Activated B cell treated with CpG ODN at 0.5 μM for 24 hours (primary cell): ENCODE measurements around the gene TTN. TPM values are rescaled to one million over a fixed set of nuclear protein-coding genes. Genes with fewer than 3 reads are reported as not detected.

Experiments used
- ATAC-seq: fragments of 200-7000 bp; cut with Tn5 transposase; one replicate; pipeline ENCODE4 v1.10.0; 2021; ENCODE audit warnings: low read depth, mild to moderate bottlenecking, moderate library complexity
- CTCF ChIA-PET: fragments of 350-600 bp; sonication (Branson Sonifier 250); formaldehyde crosslinking; loops from one replicate; lab custom pipeline; 2021; ENCODE audit warnings: antibody characterized with exemption; lab: Charles Lee
- POLR2A ChIA-PET: fragments of 350-600 bp; sonication (Branson Sonifier 250); formaldehyde crosslinking; loops from one replicate; lab custom pipeline; 2021; ENCODE audit warnings: antibody characterized with exemption; lab: Charles Lee
- DNase-seq: peaks from one replicate; pipeline ENCODE4 v3.0.0; 2022
- H3K27ac Mint-ChIP-seq: one replicate; pipeline ENCODE4 v1.8.0; 2020; ENCODE audit warnings: mixed read lengths
- H3K27me3 Mint-ChIP-seq: one replicate; pipeline ENCODE4 v1.8.0; 2021; ENCODE audit warnings: mixed read lengths
- H3K36me3 Mint-ChIP-seq: one replicate; pipeline ENCODE4 v1.8.0; 2021; ENCODE audit warnings: low read depth, mixed read lengths
- H3K4me1 Mint-ChIP-seq: one replicate; pipeline ENCODE4 v1.8.0; 2021; ENCODE audit warnings: mixed read lengths
- H3K4me3 Mint-ChIP-seq: one replicate; pipeline ENCODE4 v1.8.0; 2020; ENCODE audit warnings: mild to moderate bottlenecking, mixed read lengths
- H3K9me3 Mint-ChIP-seq: one replicate; pipeline ENCODE4 v1.8.0; 2020; ENCODE audit warnings: mixed read lengths
- intact Hi-C: fragments of 100-400 bp; cut with micrococcal nuclease; formaldehyde crosslinking; loops from one replicate; pipeline ENCODE4 v1.15.1; 2024
- total RNA-seq: library from RNA; stranded (reverse); gene quantifications from 2 replicates; pipeline ENCODE4 v1.2.3, GENCODE V29; 2022
- TF ChIP-seq, protein P1 (sequence below): fragments of 200-600 bp; IDR thresholded peaks from one replicate; pipeline ENCODE4 v1.8.0; 2022; ENCODE audit warnings: antibody characterized with exemption, mild to moderate bottlenecking

Gene TTN
- total RNA-seq, 1 donor from 2014 or later: 40.0 TPM

DNA sequence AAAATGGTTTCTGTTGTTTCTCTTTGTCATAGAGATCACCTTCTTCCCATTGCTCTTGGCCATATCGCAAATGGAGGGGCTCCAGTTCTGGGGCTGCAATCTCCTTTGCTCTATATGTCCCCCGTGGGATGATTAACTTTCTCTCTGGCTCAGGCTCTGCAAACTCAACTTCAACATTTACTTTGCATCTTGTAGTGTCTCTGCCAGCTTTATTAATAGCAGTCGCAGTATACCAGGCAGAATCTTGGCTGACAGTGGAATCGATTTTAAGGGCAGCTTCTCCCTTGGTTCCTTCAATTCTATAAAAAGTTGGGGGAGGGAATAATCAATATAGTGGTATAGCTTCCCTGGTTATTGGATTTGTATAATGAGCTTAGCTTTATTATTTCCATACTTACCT, 30.5 kb downstream of the TTN start:
- peaks cover 78% of the 10 kb centered on the region for H3K36me3 Mint-ChIP-seq

DNA sequence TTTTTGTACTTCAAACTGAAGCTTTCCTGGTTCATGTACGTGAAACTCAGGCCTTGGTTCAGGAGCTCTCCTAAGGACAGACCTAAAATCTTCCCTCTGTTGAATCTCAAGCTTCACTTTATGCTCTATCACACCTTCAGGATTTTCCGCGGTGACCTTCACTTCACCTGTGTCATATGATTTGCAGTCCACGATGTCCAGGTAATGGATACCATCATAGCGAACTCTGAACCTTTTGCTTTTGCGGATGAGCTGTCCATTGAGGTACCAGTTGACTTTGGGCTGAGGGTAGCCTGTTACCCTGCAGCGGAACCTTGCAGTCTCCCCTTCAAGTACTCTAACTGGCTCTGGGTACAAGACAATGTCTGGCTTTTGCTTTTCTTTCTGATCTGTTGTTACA, 31.2 kb downstream of the TTN start:
- no peaks in the 10 kb centered on the region for H3K27me3 Mint-ChIP-seq
- TF ChIP-seq, protein P1, sequence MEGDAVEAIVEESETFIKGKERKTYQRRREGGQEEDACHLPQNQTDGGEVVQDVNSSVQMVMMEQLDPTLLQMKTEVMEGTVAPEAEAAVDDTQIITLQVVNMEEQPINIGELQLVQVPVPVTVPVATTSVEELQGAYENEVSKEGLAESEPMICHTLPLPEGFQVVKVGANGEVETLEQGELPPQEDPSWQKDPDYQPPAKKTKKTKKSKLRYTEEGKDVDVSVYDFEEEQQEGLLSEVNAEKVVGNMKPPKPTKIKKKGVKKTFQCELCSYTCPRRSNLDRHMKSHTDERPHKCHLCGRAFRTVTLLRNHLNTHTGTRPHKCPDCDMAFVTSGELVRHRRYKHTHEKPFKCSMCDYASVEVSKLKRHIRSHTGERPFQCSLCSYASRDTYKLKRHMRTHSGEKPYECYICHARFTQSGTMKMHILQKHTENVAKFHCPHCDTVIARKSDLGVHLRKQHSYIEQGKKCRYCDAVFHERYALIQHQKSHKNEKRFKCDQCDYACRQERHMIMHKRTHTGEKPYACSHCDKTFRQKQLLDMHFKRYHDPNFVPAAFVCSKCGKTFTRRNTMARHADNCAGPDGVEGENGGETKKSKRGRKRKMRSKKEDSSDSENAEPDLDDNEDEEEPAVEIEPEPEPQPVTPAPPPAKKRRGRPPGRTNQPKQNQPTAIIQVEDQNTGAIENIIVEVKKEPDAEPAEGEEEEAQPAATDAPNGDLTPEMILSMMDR: no peak
- intact Hi-C loops: no loop called here
- H3K4me3 Mint-ChIP-seq: no peak overlapping the region
- no peaks in the 10 kb centered on the region for H3K9me3 Mint-ChIP-seq
- ATAC-seq (no peak), DNase-seq (no peak)
- ChIA-PET POLR2A (no interaction called here), CTCF (interaction anchor here (1.0 kb wide), 1 partner anchor 19 kb away, joined by 3 read pairs; no protein-coding TSS in a partner anchor)
- H3K27ac Mint-ChIP-seq: no peak overlapping the region
- H3K36me3 Mint-ChIP-seq: peaks cover 78% of the 10 kb centered on the region
- no peaks in the 10 kb centered on the region for H3K4me1 Mint-ChIP-seq

More for the DNA sequence above, 30.5 kb downstream of the TTN start:
- intact Hi-C loops: no loop called here
- Mint-ChIP-seq H3K4me3 (no peak overlapping the region), H3K27me3 (no peaks in the 10 kb centered on the region), H3K27ac (no peak overlapping the region), H3K4me1 (no peaks in the 10 kb centered on the region), H3K9me3 (no peaks in the 10 kb centered on the region)
- DNase-seq (no peak), ATAC-seq (no peak)
- ChIA-PET CTCF (interaction anchor here (1.2 kb wide), 1 partner anchor 15 kb away, joined by 3 read pairs; no protein-coding TSS in a partner anchor), POLR2A (no interaction called here)
- TF ChIP-seq, protein P1: no peak

DNA sequence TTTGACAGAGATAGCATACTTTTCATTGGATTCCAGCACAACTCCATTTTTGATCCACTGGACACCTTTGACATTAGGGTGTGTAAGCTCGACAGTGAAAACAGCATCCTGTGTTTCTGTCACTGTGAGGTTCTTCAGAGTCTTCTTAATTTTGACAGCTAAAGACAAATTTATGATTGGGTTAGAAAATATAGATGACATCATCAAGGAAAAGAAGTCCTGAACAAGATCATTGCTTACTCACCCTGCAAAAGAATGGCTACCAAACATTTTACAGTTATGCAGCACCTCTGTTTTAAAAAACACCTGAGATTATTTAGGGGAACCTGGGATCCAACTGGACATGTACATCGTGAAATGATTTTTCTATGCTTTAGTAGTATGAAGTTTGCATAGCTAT, 36.7 kb downstream of the TTN start:
- H3K9me3 Mint-ChIP-seq: no peaks in the 10 kb centered on the region
- no peak overlapping the region for H3K27ac Mint-ChIP-seq
- intact Hi-C loops: no loop called here
- no peak for ATAC-seq
- CTCF ChIA-PET: interaction anchor here (0.7 kb wide), 1 partner anchor 8 kb away, joined by 3 read pairs; no protein-coding TSS in a partner anchor
- H3K4me1 Mint-ChIP-seq: no peaks in the 10 kb centered on the region
- H3K27me3 Mint-ChIP-seq: no peaks in the 10 kb centered on the region
- no peak overlapping the region for H3K4me3 Mint-ChIP-seq
- no peak for DNase-seq
- POLR2A ChIA-PET: no interaction called here
- H3K36me3 Mint-ChIP-seq: peaks cover 74% of the 10 kb centered on the region
- TF ChIP-seq, protein P1: no peak

DNA sequence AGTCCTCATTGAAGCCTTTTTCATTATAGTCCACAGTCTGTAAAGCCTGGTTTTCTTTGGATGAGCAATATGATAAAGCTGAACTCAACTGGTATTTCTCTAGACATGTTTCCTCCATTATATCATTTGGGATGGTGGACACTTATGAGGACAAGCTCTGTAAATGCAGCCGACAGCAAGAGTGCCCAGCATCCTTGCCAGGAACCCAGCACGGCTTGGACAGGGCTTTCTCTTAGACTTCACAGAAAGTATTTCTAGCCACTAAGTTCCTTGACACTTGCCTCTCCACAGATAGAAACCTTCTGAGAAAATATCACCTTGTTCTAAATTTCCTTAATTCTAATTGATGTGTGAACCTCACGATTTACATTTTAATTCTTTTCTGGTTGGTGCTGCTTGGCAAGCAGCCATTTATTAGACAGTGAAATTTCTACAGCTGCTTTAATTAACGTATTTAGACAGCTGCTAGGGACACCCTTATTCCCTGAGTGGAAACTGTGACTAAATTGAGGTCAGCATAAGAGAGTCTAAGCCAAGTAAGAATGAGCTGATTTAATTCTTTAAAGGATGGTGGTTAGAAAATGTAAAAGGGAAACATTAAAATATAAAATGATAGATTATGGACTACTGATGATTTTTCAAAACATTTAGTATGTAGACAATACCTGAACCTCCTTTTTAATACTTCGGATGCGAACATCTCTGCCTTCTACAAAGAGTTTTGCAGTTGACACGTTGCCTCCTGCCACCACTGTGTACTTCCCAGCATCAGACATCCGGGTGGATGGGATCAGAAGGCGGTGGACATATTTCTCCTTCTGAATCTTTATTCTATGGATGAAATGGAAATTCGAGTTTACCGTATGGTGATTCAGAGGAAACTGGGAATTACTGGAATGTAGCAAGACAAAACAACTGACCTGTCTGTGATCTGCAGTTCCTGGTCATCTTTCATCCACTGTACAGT, 39.8 kb downstream of the TTN start:
- TF ChIP-seq, protein P1: no peak
- H3K27me3 Mint-ChIP-seq: no peaks in the 10 kb centered on the region
- ChIA-PET POLR2A (no interaction called here), CTCF (no interaction called here)
- intact Hi-C loops: no loop called here
- ATAC-seq (no peak), DNase-seq (no peak)
- no peak overlapping the region for H3K27ac Mint-ChIP-seq
- H3K9me3 Mint-ChIP-seq: no peaks in the 10 kb centered on the region
- peaks cover 64% of the 10 kb centered on the region for H3K36me3 Mint-ChIP-seq
- H3K4me3 Mint-ChIP-seq: no peak overlapping the region
- H3K4me1 Mint-ChIP-seq: no peaks in the 10 kb centered on the region

DNA sequence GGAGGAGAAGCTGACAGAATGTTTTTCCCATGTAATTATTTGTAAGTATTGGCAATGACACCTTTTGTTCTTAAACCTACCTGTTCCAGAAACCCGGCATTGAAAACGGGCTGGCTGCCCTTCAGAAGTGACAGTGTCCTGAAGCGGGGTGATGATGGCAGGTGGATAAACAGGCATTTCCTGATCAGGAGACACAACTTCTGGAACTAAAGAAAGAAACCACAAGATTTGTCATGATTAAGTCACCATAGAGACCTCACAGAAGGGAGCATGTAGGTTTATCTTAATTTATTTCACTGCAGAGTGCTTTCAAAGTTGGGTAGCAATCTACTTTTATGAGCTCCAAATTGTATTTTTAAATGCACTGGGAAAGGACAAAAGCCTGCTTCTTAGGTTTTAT, 43.1 kb downstream of the TTN start:
- H3K36me3 Mint-ChIP-seq: peaks cover 47% of the 10 kb centered on the region
- H3K27ac Mint-ChIP-seq: no peak overlapping the region
- DNase-seq (no peak), ATAC-seq (no peak)
- intact Hi-C loops: no loop called here
- POLR2A ChIA-PET: no interaction called here
- TF ChIP-seq, protein P1: no peak
- CTCF ChIA-PET: interaction anchor here (1.1 to 1.4 kb wide), 2 partner anchors 47 to 365 kb away, joined by 3 to 4 read pairs; no protein-coding TSS in a partner anchor
- H3K27me3 Mint-ChIP-seq: no peaks in the 10 kb centered on the region
- H3K4me1 Mint-ChIP-seq: peaks cover 1% of the 10 kb centered on the region
- no peak overlapping the region for H3K4me3 Mint-ChIP-seq
- no peaks in the 10 kb centered on the region for H3K9me3 Mint-ChIP-seq
